HEK293 (cell line): ENCODE data around the gene AFAP1L2.

ENCODE experiments used
- CTCF ChIP-seq: fragments of 450-650 bp; formaldehyde crosslinking; IDR thresholded peaks from 2 replicates; pipeline ENCODE4 v1.5.1; 2016; ENCODE audit warnings: missing biosample characterization, missing genetic modification characterization
- GLIS2 ChIP-seq: fragments of 450-650 bp; formaldehyde crosslinking; IDR thresholded peaks from 2 replicates; pipeline ENCODE4 v1.5.1; 2016; ENCODE audit warnings: missing biosample characterization, missing genetic modification characterization
- PBX3 ChIP-seq: sonication (generic); formaldehyde crosslinking; IDR thresholded peaks from 2 replicates; pipeline ENCODE4 v1.8.1; 2022; ENCODE audit warnings: mild to moderate bottlenecking, moderate library complexity, missing genetic modification reagents
- ZBTB21 ChIP-seq: fragments of 450-650 bp; formaldehyde crosslinking; IDR thresholded peaks from 2 replicates; pipeline ENCODE4 v1.5.1; 2017; ENCODE audit warnings: missing biosample characterization, missing genetic modification characterization
- ZFP41 ChIP-seq: fragments of 450-650 bp; formaldehyde crosslinking; IDR thresholded peaks from 2 replicates; pipeline ENCODE4 v1.5.1; 2016; ENCODE audit warnings: missing biosample characterization, missing genetic modification characterization, borderline replicate concordance
- ZNF133 ChIP-seq: fragments of 450-650 bp; formaldehyde crosslinking; IDR thresholded peaks from 2 replicates; pipeline ENCODE4 v1.5.1; 2016; ENCODE audit warnings: missing biosample characterization, missing genetic modification characterization
- ZNF23 ChIP-seq: fragments of 450-650 bp; formaldehyde crosslinking; IDR thresholded peaks from 2 replicates; pipeline ENCODE4 v1.5.1; 2016; ENCODE audit warnings: missing biosample characterization, missing genetic modification characterization, borderline replicate concordance
- ZNF350 ChIP-seq: fragments of 450-650 bp; formaldehyde crosslinking; IDR thresholded peaks from 2 replicates; pipeline ENCODE4 v1.5.0; 2017; ENCODE audit warnings: missing biosample characterization, mild to moderate bottlenecking, missing genetic modification characterization
- ZNF37A ChIP-seq: fragments of 450-650 bp; IDR thresholded peaks from 2 replicates; pipeline ENCODE4 v1.5.1; 2018; ENCODE audit warnings: missing biosample characterization, missing genetic modification characterization
- ZNF530 ChIP-seq: fragments of 450-650 bp; formaldehyde crosslinking; IDR thresholded peaks from 2 replicates; pipeline ENCODE4 v1.5.1; 2016; ENCODE audit warnings: low read depth, missing biosample characterization, missing genetic modification characterization
- ZNF830 ChIP-seq: fragments of 450-650 bp; IDR thresholded peaks from 2 replicates; pipeline ENCODE4 v1.5.0; 2018; ENCODE audit warnings: missing biosample characterization, missing genetic modification characterization, low read depth, mild to moderate bottlenecking, moderate library complexity
- ZNF843 ChIP-seq: fragments of 450-650 bp; formaldehyde crosslinking; IDR thresholded peaks from 2 replicates; pipeline ENCODE4 v1.5.1; 2016; ENCODE audit warnings: missing biosample characterization, missing genetic modification characterization
- TF ChIP-seq, protein P1 (sequence below): fragments of 450-650 bp; formaldehyde crosslinking; IDR thresholded peaks from 2 replicates; pipeline ENCODE4 v1.5.1; 2016; ENCODE audit warnings: missing biosample characterization, missing genetic modification characterization

- TF ChIP-seq ZFP41 (tag by site-specific recombination) (no peak), CTCF (no peak), ZBTB21 (tag by site-specific recombination) (no peak), ZNF843 (tag by site-specific recombination) (no peak), ZNF530 (no peak), ZNF133 (no peak), ZNF37A (tag by site-specific recombination) (no peak), ZNF23 (tag by site-specific recombination) (no peak), ZNF830 (tag by site-specific recombination) (no peak), GLIS2 (no peak), ZNF350 (tag by site-specific recombination) (no peak), PBX3 (CRISPR knock-in tag) (no peak)
- TF ChIP-seq, protein P1, sequence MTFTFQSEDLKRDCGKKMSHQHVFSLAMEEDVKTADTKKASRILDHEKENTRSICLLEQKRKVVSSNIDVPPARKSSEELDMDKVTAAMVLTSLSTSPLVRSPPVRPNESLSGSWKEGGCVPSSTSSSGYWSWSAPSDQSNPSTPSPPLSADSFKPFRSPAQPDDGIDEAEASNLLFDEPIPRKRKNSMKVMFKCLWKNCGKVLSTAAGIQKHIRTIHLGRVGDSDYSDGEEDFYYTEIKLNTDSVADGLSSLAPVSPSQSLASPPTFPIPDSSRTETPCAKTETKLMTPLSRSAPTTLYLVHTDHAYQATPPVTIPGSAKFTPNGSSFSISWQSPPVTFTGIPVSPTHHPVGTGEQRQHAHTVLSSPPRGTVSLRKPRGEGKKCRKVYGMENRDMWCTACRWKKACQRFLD (tag by site-specific recombination) = no peak
Measured at GRCh38 chr10:114257498-114257897, 146.8 kb downstream of the AFAP1L2 start.
